GM13976 (cell line): ENCODE data around the gene TSPYL1.

Source experiments
- DNase-seq: peaks from one replicate; pipeline ENCODE4 v3.0.0; 2012; ENCODE audit warnings: low spot score
- CTCF ChIP-seq: IDR thresholded peaks from 2 replicates; pipeline ENCODE4 v1.5.1; 2012; ENCODE audit warnings: borderline replicate concordance, mild to moderate bottlenecking; ENCODE audit not compliant: insufficient read depth; ENCODE audit errors: extremely low read depth, missing control alignments, control extremely low read depth
- in situ Hi-C: fragments of 300-500 bp; cut with MboI; formaldehyde crosslinking; loops from one replicate; pipeline ENCODE4 v1.12.0; 2022; ENCODE audit warnings: low sequenced_read_pairs, mixed read lengths, inconsistent platforms; ENCODE audit not compliant: unreplicated experiment

The TSPYL1 gene

GRCh38 chr6:116247285-116247684 lies 32.4 kb downstream of the TSPYL1 start:
- DNase-seq, result no peak
- no peak for TF ChIP-seq CTCF
- in situ Hi-C loops, result no loop called here

- in situ Hi-C loops, result no loop called here
- TF ChIP-seq CTCF, result no peak
- no peak for DNase-seq
Observed at GRCh38 chr6:116246089-116246488, 33.6 kb downstream of the TSPYL1 start.

- in situ Hi-C loops, result no loop called here
- no peak for TF ChIP-seq CTCF
- no peak for DNase-seq
Observed at GRCh38 chr6:116244284-116244683, 35.4 kb downstream of the TSPYL1 start.

GRCh38 chr6:116239856-116240255 lies 39.9 kb downstream of the TSPYL1 start:
- DNase-seq, result no peak
- in situ Hi-C loops, result no loop called here
- no peak for TF ChIP-seq CTCF

GRCh38 chr6:116239256-116239655 lies 40.5 kb downstream of the TSPYL1 start:
- DNase-seq, result no peak
- in situ Hi-C loops, result no loop called here
- no peak for TF ChIP-seq CTCF

- in situ Hi-C loops, result no loop called here
- no peak for TF ChIP-seq CTCF
- no peak for DNase-seq
Observed at GRCh38 chr6:116238083-116238482, 41.6 kb downstream of the TSPYL1 start.

GRCh38 chr6:116234689-116235088 lies 45.0 kb downstream of the TSPYL1 start:
- no peak for DNase-seq
- in situ Hi-C loops, result no loop called here
- TF ChIP-seq CTCF, result no peak
